Activated T-helper 1 cell treated with anti-CD3 and anti-CD28 coated beads, Interleukin-12 subunit alpha, Interleukin-12 subunit beta, Interleukin-2, Interleukin-4 antibody, amounts not matched to agents 30 ng/mL and 10 ng/mL and 1 ng/mL, durations not matched to agents 14 hours and 24 hours and 36 hours (primary cell): Measurements from ENCODE around the gene ZNF566. TPM values are rescaled to one million over a fixed set of nuclear protein-coding genes. Genes with fewer than 3 reads are reported as not detected.
A peak's percentile ranks its signal among the peaks of the same experiment; 100 is the strongest.
"Not testable (repeated sequence)": the region's sequence is repeated elsewhere in the genome, so short reads cannot be mapped to it uniquely, and the experiment has no call there.

Source experiments
- DNase-seq: peaks from one replicate; pipeline ENCODE4 v3.0.0; 2021; ENCODE audit warnings: low spot score
- H3K27ac Mint-ChIP-seq: one replicate; pipeline ENCODE4 v1.8.0; 2021; ENCODE audit warnings: mild to moderate bottlenecking, mixed read lengths
- H3K27me3 Mint-ChIP-seq: one replicate; pipeline ENCODE4 v1.8.0; 2022; ENCODE audit warnings: mild to moderate bottlenecking, moderate library complexity, mixed read lengths; ENCODE audit not compliant: insufficient read depth
- H3K36me3 Mint-ChIP-seq: one replicate; pipeline ENCODE4 v1.8.0; 2021; ENCODE audit warnings: low read depth, mixed read lengths
- H3K4me1 Mint-ChIP-seq: one replicate; pipeline ENCODE4 v1.8.0; 2021; ENCODE audit warnings: low read depth, mixed read lengths
- H3K4me3 Mint-ChIP-seq: one replicate; pipeline ENCODE4 v1.8.0; 2021; ENCODE audit warnings: mild to moderate bottlenecking, moderate library complexity, mixed read lengths
- H3K9me3 Mint-ChIP-seq: one replicate; pipeline ENCODE4 v1.8.0; 2021; ENCODE audit warnings: mixed read lengths
- intact Hi-C: fragments of 100-400 bp; cut with micrococcal nuclease; formaldehyde crosslinking; loops from one replicate; pipeline ENCODE4 v1.15.1; 2024
- total RNA-seq: library from RNA; stranded (reverse); gene quantifications from 2 replicates; pipeline ENCODE4 v1.2.3, GENCODE V29; 2022

Gene ZNF566
- total RNA-seq, 1 donor from 2014 or later = 8.7 TPM

DNA sequence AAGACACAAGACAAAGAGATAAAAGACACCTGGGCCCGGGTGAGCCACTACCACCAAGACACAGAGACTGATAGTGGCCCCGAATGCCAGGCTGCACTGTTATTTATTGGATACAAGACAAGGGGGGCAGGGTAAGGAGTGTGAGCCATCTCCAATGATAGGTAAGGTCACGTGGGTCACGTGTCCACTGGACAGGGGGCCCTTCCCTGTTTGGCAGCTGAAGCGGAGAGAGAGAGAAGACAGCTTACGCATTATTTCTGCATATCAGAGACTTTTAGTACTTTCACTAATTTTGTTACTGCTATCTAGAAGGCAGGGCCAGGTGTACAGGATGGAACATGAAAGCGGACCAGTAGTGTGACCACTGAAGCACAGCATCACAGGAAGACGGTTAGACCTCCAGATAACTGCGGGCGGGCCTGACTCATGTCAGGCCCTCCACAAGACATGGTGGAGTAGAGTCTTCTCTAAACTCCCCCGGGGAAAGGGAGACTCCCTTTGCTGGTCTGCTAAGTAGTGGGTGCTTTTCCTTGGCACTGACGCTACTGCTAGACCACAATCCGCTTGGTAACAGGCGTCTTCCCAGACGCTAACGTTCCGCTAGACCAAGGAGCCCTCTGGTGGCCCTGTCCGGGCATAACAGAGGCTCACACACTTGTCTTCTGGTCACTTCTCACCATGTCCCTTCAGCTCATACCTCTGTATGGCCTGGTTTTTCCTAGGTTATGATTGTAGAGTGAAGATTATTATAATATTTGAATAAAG is 3.5 kb upstream of the ZNF566 start:
- H3K27ac Mint-ChIP-seq, H3K4me3 Mint-ChIP-seq, H3K27me3 Mint-ChIP-seq, DNase-seq, intact Hi-C loops, H3K36me3 Mint-ChIP-seq: not testable (repeated sequence)
- peaks cover 16% of the 10 kb centered on the region for H3K4me1 Mint-ChIP-seq
- peaks cover 27% of the 10 kb centered on the region for H3K9me3 Mint-ChIP-seq

DNA sequence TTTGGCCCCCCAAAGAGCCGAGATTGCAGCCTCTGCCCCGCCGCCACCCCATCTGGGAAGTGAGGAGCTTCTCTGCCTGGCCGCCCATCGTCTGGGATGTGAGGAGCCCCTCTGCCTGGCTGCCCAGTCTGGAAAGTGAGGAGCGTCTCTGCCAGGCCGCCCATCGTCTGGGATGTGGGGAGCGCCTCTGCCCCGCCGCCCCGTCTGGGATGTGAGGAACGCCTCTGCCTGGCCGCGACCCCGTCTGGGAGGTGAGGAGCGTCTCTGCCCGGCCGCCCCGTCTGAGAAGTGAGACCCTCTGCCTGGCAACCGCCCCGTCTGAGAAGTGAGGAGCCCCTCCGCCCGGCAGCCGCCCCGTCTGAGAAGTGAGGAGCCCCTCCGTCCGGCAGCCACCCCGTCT is 1.5 kb upstream of the ZNF566 start:
- Mint-ChIP-seq H3K9me3 (peaks cover 27% of the 10 kb centered on the region), H3K4me1 (peaks cover 18% of the 10 kb centered on the region), H3K4me3 (peak overlapping the region; percentile 96)
- DNase-seq, H3K27me3 Mint-ChIP-seq, H3K36me3 Mint-ChIP-seq, H3K27ac Mint-ChIP-seq, intact Hi-C loops: not testable (repeated sequence)

- peak overlapping the region; percentile 97 for H3K27ac Mint-ChIP-seq
- peak; percentile 72 for DNase-seq
- peak overlapping the region; percentile 96 for H3K4me3 Mint-ChIP-seq
- H3K36me3 Mint-ChIP-seq = peaks cover 8% of the 10 kb centered on the region
- intact Hi-C loops = loop anchor here (1.0 to 10.0 kb wide), 19 partner anchors 38 to 1717 kb away; partner anchors contain the start of genes ZFP14, ZFP82, ZNF260 and ZNF345
- H3K4me1 Mint-ChIP-seq = peaks cover 18% of the 10 kb centered on the region
- peaks cover 29% of the 10 kb centered on the region for H3K9me3 Mint-ChIP-seq
- H3K27me3 Mint-ChIP-seq = no peaks in the 10 kb centered on the region
These were observed 607 bp upstream of the ZNF566 start for GRCh38 chr19:36489920-36490415.

DNA sequence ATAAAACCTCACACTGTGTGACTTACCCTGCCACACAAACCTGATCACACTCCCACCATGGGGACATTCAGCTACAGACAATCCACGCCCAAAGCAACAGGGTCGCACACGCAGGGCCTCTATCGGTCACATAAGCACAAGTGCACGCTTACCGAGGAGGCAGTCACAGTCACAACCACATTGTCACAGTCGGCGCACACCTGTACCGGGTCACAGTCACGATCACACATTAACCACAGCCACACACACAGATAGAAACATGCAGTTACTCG is 579 bp downstream of the ZNF566 start:
- DNase-seq = no peak
- Mint-ChIP-seq H3K36me3 (peaks cover 11% of the 10 kb centered on the region), H3K9me3 (peaks cover 33% of the 10 kb centered on the region), H3K27ac (peak overlapping the region; percentile 97), H3K4me3 (peak overlapping the region; percentile 96), H3K4me1 (peaks cover 18% of the 10 kb centered on the region), H3K27me3 (no peaks in the 10 kb centered on the region)
- intact Hi-C loops = loop anchor here (1.0 to 10.0 kb wide), 19 partner anchors 40 to 1716 kb away; partner anchors contain the start of genes ZFP14, ZFP82, ZNF260 and ZNF345

- Mint-ChIP-seq H3K27ac (peak overlapping the region; percentile 97), H3K4me1 (peaks cover 18% of the 10 kb centered on the region), H3K9me3 (peaks cover 38% of the 10 kb centered on the region), H3K27me3 (no peaks in the 10 kb centered on the region), H3K4me3 (peak overlapping the region; percentile 96), H3K36me3 (peaks cover 12% of the 10 kb centered on the region)
- no peak for DNase-seq
- intact Hi-C loops = loop anchor here (2.0 to 10.0 kb wide), 5 partner anchors 361 to 1715 kb away; partner anchors contain the start of genes ZNF569, ZNF570 and ZNF599
These were observed 1.1 kb downstream of the ZNF566 start for GRCh38 chr19:36488118-36488845.

DNA sequence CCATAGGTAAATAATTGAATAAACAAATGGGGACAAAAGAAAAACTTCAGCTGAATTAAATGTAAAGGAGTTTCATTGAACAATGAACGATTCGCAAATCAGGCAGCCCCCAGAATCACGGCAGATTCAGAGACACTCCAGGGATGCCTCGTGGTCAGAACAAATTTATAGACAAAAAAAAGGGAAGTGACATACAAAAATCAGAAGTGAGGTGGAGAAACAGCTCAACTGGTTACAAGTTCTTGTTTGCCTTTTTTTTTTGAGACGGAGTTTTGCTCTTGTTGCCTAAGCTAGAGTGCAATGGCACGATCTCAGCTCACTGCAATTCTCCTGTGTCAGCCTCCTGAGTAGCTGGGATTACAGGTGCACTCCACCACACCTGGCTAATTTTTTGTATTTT is 5.7 kb downstream of the ZNF566 start:
- intact Hi-C loops = loop anchor here (10.0 kb wide), 1 partner anchor 831 kb away; no protein-coding TSS in a partner anchor
- H3K4me3 Mint-ChIP-seq = no peak overlapping the region
- peaks cover 54% of the 10 kb centered on the region for H3K9me3 Mint-ChIP-seq
- H3K27me3 Mint-ChIP-seq = no peaks in the 10 kb centered on the region
- peaks cover 11% of the 10 kb centered on the region for H3K36me3 Mint-ChIP-seq
- H3K27ac Mint-ChIP-seq = no peak overlapping the region
- peaks cover 10% of the 10 kb centered on the region for H3K4me1 Mint-ChIP-seq
- no peak for DNase-seq

DNA sequence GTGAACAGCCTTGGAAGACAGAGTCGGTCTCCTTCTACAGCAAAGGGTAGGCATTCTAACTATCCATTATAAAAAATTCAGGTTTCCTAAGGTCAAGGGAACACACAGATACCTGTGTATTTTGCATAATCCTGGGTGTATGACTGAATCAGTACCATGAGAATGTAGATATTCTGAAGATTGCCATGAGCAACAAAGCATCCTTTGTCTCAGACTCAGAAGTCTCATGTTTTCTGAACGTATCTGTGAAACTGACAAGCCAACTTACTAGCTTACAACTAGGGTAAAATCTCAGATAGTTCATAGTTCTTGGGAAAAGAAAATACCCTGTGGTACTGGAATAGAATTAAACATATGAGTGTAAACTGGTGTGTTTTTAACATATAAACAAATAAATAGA is 6.5 kb downstream of the ZNF566 start:
- DNase-seq = no peak
- Mint-ChIP-seq H3K36me3 (peaks cover 11% of the 10 kb centered on the region), H3K4me3 (no peak overlapping the region), H3K27me3 (no peaks in the 10 kb centered on the region), H3K27ac (no peak overlapping the region), H3K9me3 (peaks cover 60% of the 10 kb centered on the region), H3K4me1 (peaks cover 2% of the 10 kb centered on the region)
- intact Hi-C loops = loop anchor here (10.0 kb wide), 1 partner anchor 832 kb away; no protein-coding TSS in a partner anchor

DNA sequence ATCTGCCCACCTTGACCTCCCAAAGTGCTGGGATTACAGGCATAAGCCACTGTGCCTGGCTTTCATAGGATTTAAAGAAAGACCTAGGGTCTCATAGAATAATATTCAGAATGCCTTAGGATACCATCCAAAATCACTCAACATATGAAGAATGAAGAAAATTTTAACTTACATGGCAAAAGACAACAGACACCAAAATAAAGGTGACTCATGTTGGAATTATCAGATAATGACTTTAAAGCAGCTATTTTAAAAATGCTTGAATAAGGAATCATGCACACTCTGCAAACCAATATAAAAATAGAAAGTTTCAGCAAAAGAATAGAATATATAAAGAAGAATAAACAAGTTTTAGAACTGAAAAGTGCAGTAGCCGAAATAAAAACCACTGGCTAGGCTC is 29.3 kb downstream of the ZNF566 start:
- Mint-ChIP-seq H3K9me3 (peaks cover 56% of the 10 kb centered on the region), H3K36me3 (peaks cover 12% of the 10 kb centered on the region), H3K4me1 (no peaks in the 10 kb centered on the region), H3K27me3 (no peaks in the 10 kb centered on the region), H3K27ac (no peak overlapping the region), H3K4me3 (no peak overlapping the region)
- DNase-seq = no peak
- intact Hi-C loops = no loop called here

DNA sequence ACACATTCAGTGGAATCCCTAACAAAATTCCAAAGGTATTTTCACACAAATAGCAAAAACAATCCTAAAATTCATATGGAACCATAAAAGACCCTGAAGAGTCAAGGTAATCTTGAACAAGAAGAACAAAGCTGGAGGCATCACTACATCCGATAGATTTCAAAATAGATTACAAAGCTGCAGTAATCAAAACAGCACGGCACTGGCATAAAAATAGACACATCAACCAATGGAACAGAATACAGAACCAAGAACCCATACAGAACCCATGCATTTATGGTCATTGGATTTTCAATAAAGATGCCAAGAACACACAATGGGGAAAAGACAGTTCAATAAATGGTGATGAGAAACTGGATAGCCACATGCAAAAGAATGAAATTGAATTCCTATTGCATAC is 32.5 kb downstream of the ZNF566 start:
- Mint-ChIP-seq H3K27ac (no peak overlapping the region), H3K4me1 (no peaks in the 10 kb centered on the region), H3K4me3 (no peak overlapping the region), H3K9me3 (peaks cover 58% of the 10 kb centered on the region), H3K27me3 (no peaks in the 10 kb centered on the region), H3K36me3 (peaks cover 20% of the 10 kb centered on the region)
- DNase-seq = no peak
- intact Hi-C loops = no loop called here

DNA sequence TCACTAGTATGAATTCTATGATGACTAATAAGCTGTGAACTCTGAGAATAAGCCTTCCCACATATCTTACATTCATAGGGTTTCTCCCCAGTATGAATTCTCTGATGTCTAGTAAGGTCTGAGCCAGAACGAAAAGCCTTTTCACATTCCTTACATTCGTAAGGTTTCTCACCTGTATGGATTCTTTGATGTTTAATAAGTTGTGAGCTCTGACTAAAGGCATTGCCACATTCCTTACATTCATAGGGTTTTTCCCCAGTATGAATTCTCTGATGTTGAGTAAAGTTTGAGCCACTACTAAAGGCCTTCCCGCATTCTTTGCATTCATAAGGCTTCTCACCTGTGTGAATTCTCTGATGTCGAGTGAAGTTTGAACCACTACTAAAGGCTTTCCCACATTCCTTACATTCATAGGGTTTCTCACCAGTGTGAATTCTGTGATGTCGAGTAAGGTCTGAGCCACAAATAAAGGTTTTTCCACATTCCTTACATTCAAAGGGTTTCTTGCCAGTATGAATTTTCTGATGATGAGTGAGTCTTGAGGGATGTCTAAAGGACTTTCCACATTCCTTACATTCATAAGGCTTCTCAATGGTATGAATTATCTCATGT is 40.2 kb downstream of the ZNF566 start:
- Mint-ChIP-seq H3K9me3 (peaks cover 60% of the 10 kb centered on the region), H3K4me3 (no peak overlapping the region), H3K27ac (no peak overlapping the region), H3K36me3 (peaks cover 26% of the 10 kb centered on the region), H3K4me1 (no peaks in the 10 kb centered on the region), H3K27me3 (no peaks in the 10 kb centered on the region)
- intact Hi-C loops = no loop called here
- no peak for DNase-seq

DNA sequence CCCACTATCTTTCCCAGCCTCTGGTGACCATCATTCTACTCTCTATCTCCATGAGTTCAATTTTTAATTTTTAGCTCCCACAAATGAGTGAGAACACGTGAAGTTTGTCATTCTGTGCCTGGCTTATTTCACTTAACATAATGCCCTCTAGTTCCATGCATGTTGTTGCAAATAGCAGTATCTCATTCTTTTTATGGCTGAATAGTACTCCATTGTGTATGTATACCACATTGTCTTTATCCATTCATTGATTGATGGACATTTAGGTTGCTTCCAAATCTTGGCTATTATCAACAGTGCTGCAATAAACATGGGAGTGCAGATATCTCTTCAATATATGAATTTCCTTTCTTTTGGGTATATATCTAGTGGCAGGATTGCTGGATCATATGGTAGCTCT is 48.0 kb downstream of the ZNF566 start:
- intact Hi-C loops = no loop called here
- H3K36me3 Mint-ChIP-seq = peaks cover 2% of the 10 kb centered on the region
- no peaks in the 10 kb centered on the region for H3K27me3 Mint-ChIP-seq
- no peak for DNase-seq
- H3K27ac Mint-ChIP-seq = no peak overlapping the region
- H3K4me1 Mint-ChIP-seq = no peaks in the 10 kb centered on the region
- peaks cover 42% of the 10 kb centered on the region for H3K9me3 Mint-ChIP-seq
- no peak overlapping the region for H3K4me3 Mint-ChIP-seq

GRCh38 chr19:36436531-36436930 is 52.8 kb downstream of the ZNF566 start:
- Mint-ChIP-seq H3K9me3 (peaks cover 40% of the 10 kb centered on the region), H3K36me3 (no peaks in the 10 kb centered on the region), H3K4me3 (no peak overlapping the region), H3K4me1 (no peaks in the 10 kb centered on the region), H3K27me3 (no peaks in the 10 kb centered on the region), H3K27ac (no peak overlapping the region)
- intact Hi-C loops = no loop called here
- no peak for DNase-seq

GRCh38 chr19:36423925-36424324 is 65.4 kb downstream of the ZNF566 start:
- peaks cover 4% of the 10 kb centered on the region for H3K4me1 Mint-ChIP-seq
- DNase-seq = no peak
- peaks cover 5% of the 10 kb centered on the region for H3K27me3 Mint-ChIP-seq
- peaks cover 3% of the 10 kb centered on the region for H3K36me3 Mint-ChIP-seq
- H3K9me3 Mint-ChIP-seq = peaks cover 55% of the 10 kb centered on the region
- no peak overlapping the region for H3K4me3 Mint-ChIP-seq
- intact Hi-C loops = no loop called here
- no peak overlapping the region for H3K27ac Mint-ChIP-seq
